HepG2 (cell line): ENCODE results near the gene CLDN7. TPM values are rescaled to one million over a fixed set of nuclear protein-coding genes. Genes with fewer than 3 reads are reported as not detected.

Experiments used
- ATAD3A ChIP-seq: sonication (generic); formaldehyde crosslinking; IDR thresholded peaks from 2 replicates; pipeline ENCODE4 v1.4.0; 2020; ENCODE audit warnings: missing genetic modification reagents
- CBX1 ChIP-seq: IDR thresholded peaks from one replicate; pipeline ENCODE4 v1.6.1; 2016; ENCODE audit warnings: antibody characterized with exemption, low read depth
- GPN1 ChIP-seq: sonication (generic); formaldehyde crosslinking; IDR thresholded peaks from 2 replicates; pipeline ENCODE4 v1.5.1; 2020; ENCODE audit warnings: missing genetic modification reagents, borderline replicate concordance
- HNRNPLL ChIP-seq: fragments of 200-400 bp; formaldehyde crosslinking; IDR thresholded peaks from 2 replicates; pipeline ENCODE4 v1.6.1; 2017; ENCODE audit warnings: mild to moderate bottlenecking, low read depth, low read length; ENCODE audit not compliant: poor library complexity, severe bottlenecking
- SUZ12 ChIP-seq: fragments of 150-350 bp; IDR thresholded peaks from 2 replicates; pipeline ENCODE4 v1.6.1; 2014; ENCODE audit warnings: low read depth, low read length
- ZBTB3 ChIP-seq: sonication (generic); formaldehyde crosslinking; IDR thresholded peaks from 2 replicates; pipeline ENCODE4 v1.4.0; 2020; ENCODE audit warnings: low read depth, mild to moderate bottlenecking, moderate library complexity, missing genetic modification reagents, borderline replicate concordance
- ZIK1 ChIP-seq: sonication (generic); formaldehyde crosslinking; IDR thresholded peaks from 2 replicates; pipeline ENCODE4 v1.5.0; 2020; ENCODE audit warnings: mild to moderate bottlenecking, low read depth, missing genetic modification reagents, borderline replicate concordance
- ZNF335 ChIP-seq: sonication (generic); formaldehyde crosslinking; IDR thresholded peaks from 2 replicates; pipeline ENCODE4 v1.4.0; 2020; ENCODE audit warnings: missing genetic modification reagents
- ZNF510 ChIP-seq: sonication (generic); formaldehyde crosslinking; IDR thresholded peaks from 2 replicates; pipeline ENCODE4 v1.4.0; 2020; ENCODE audit warnings: low read depth, mild to moderate bottlenecking, missing genetic modification reagents
- polyA plus RNA-seq, 8 experiments: library from polyadenylated mRNA; depleted of rRNA in 3 of 8; stranded (reverse) in 7 of 8; unstranded in 1 of 8; fragments of >200 nt; fragmentation: Illumina TruSeq in 4 of 8; extraction: Trizol in 4 of 8; gene quantifications; 2 replicates each; pipeline versions ENCODE4 v1.2.1 to v1.2.3, GENCODE V29; 2011 to 2016; ENCODE audit warnings: low read depth in 4 of 8, missing spikeins in 1 of 8, mixed read lengths in 1 of 8; ENCODE audit not compliant: insufficient read depth in 1 of 8
- total RNA-seq, 5 experiments: library from RNA; depleted of rRNA; stranded (reverse); fragments of >200 nt; fragmentation: Illumina TruSeq; extraction: Trizol; gene quantifications; 2 replicates each; pipeline ENCODE4 v1.2.3, GENCODE V29; 2016; ENCODE audit warnings: low read depth in 1 of 5
- TF ChIP-seq, protein P1 (sequence below): sonication (generic); formaldehyde crosslinking; conservative IDR thresholded peaks from 2 replicates; pipeline ENCODE4 v1.8.0; 2022; ENCODE audit warnings: low read depth, missing genetic modification reagents
- TF ChIP-seq, protein P2 (sequence below), 2 experiments: sonication (generic) in 1 of 2; formaldehyde crosslinking in 1 of 2; IDR thresholded peaks; 2 replicates each; pipeline versions ENCODE4 v1.6.1 to v1.9.0; 2014 to 2022; ENCODE audit warnings: antibody characterized with exemption in 1 of 2, borderline replicate concordance in 1 of 2, inconsistent platforms in 1 of 2, low read depth in 1 of 2, missing genetic modification reagents in 1 of 2
- TF ChIP-seq, protein P3 (sequence below): sonication (generic); formaldehyde crosslinking; IDR thresholded peaks from 2 replicates; pipeline ENCODE4 v1.9.0; 2022; ENCODE audit warnings: missing genetic modification reagents, mild to moderate bottlenecking, borderline replicate concordance
- TF ChIP-seq, protein P4 (sequence below): sonication (generic); formaldehyde crosslinking; conservative IDR thresholded peaks from 2 replicates; pipeline ENCODE4 v1.5.0; 2020; ENCODE audit warnings: missing genetic modification reagents

Gene CLDN7
- total and polyA plus RNA-seq, 2 of the 13 experiments (the other 11 are each of a cell fraction or from before 2014, with no cell fraction given), result not detected

DNA sequence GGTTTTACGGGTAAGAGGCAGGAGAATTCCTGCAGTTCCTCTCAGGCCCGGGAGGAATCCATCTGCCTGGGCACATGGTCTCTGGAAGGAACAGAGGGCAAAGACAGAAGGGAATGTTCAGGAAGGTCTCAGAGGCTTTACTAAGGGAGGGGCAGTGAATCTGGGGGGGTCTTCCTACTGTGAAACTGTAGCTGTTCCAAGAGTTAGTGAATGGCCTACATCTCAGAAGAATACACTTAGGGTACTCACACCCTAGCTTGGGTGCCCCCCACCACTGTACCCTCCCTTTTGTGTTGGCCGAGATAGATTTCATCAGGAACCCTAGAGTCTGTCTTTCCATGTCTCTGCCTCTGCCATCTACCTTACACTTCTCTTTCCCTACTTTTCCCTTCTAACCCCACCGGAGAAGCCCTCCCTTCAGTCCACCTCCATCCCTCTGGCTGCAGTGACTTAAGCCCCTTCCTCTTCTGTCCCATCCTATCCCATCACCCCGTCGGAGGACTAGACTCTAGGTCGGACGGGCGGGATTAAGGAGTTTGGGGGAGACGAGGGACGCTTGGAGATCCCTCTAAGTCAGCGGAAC, 43.0 kb downstream of the CLDN7 start (continued):
- TF ChIP-seq ZBTB3 (CRISPR knock-in tag) (no peak), ATAD3A (CRISPR knock-in tag) (no peak), ZNF335 (no peak), GPN1 (CRISPR knock-in tag) (no peak), SUZ12 (no peak), CBX1 (no peak), ZNF510 (no peak), HNRNPLL (no peak), ZIK1 (no peak)
- TF ChIP-seq, protein P1, sequence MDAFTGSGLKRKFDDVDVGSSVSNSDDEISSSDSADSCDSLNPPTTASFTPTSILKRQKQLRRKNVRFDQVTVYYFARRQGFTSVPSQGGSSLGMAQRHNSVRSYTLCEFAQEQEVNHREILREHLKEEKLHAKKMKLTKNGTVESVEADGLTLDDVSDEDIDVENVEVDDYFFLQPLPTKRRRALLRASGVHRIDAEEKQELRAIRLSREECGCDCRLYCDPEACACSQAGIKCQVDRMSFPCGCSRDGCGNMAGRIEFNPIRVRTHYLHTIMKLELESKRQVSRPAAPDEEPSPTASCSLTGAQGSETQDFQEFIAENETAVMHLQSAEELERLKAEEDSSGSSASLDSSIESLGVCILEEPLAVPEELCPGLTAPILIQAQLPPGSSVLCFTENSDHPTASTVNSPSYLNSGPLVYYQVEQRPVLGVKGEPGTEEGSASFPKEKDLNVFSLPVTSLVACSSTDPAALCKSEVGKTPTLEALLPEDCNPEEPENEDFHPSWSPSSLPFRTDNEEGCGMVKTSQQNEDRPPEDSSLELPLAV (CRISPR knock-in tag), result no peak
- TF ChIP-seq, protein P2, sequence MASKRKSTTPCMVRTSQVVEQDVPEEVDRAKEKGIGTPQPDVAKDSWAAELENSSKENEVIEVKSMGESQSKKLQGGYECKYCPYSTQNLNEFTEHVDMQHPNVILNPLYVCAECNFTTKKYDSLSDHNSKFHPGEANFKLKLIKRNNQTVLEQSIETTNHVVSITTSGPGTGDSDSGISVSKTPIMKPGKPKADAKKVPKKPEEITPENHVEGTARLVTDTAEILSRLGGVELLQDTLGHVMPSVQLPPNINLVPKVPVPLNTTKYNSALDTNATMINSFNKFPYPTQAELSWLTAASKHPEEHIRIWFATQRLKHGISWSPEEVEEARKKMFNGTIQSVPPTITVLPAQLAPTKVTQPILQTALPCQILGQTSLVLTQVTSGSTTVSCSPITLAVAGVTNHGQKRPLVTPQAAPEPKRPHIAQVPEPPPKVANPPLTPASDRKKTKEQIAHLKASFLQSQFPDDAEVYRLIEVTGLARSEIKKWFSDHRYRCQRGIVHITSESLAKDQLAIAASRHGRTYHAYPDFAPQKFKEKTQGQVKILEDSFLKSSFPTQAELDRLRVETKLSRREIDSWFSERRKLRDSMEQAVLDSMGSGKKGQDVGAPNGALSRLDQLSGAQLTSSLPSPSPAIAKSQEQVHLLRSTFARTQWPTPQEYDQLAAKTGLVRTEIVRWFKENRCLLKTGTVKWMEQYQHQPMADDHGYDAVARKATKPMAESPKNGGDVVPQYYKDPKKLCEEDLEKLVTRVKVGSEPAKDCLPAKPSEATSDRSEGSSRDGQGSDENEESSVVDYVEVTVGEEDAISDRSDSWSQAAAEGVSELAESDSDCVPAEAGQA (IDR thresholded peaks at IDR 0.05; ENCODE audit: low read depth), result no peak
- TF ChIP-seq, protein P2 (CRISPR knock-in tag; IDR thresholded peaks at IDR 0.05; ENCODE audit: borderline replicate concordance), result no peak
- TF ChIP-seq, protein P3, sequence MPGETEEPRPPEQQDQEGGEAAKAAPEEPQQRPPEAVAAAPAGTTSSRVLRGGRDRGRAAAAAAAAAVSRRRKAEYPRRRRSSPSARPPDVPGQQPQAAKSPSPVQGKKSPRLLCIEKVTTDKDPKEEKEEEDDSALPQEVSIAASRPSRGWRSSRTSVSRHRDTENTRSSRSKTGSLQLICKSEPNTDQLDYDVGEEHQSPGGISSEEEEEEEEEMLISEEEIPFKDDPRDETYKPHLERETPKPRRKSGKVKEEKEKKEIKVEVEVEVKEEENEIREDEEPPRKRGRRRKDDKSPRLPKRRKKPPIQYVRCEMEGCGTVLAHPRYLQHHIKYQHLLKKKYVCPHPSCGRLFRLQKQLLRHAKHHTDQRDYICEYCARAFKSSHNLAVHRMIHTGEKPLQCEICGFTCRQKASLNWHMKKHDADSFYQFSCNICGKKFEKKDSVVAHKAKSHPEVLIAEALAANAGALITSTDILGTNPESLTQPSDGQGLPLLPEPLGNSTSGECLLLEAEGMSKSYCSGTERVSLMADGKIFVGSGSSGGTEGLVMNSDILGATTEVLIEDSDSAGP (CRISPR knock-in tag), result no peak; the same call in 1 of the 2 replicates
- TF ChIP-seq, protein P4, sequence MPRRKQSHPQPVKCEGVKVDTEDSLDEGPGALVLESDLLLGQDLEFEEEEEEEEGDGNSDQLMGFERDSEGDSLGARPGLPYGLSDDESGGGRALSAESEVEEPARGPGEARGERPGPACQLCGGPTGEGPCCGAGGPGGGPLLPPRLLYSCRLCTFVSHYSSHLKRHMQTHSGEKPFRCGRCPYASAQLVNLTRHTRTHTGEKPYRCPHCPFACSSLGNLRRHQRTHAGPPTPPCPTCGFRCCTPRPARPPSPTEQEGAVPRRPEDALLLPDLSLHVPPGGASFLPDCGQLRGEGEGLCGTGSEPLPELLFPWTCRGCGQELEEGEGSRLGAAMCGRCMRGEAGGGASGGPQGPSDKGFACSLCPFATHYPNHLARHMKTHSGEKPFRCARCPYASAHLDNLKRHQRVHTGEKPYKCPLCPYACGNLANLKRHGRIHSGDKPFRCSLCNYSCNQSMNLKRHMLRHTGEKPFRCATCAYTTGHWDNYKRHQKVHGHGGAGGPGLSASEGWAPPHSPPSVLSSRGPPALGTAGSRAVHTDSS (CRISPR knock-in tag), result no peak
